Caco-2 (cell line): ENCODE data around the gene CETP. TPM values are rescaled to one million over a fixed set of nuclear protein-coding genes. Genes with fewer than 3 reads are reported as not detected.
"Not testable (repeated sequence)": the region's sequence is repeated elsewhere in the genome, so short reads cannot be mapped to it uniquely, and the experiment has no call there.

Experiments used
- BruUV-seq: library from RNA; stranded (reverse); fragments of 400-500 nt; replicated peaks from 2 replicates; lab custom pipeline; 2021; lab: Mats Ljungman, UMichigan
- CTCF ChIA-PET: fragments of 300-600 bp; sonication (Branson Sonifier 250); formaldehyde crosslinking; loops from one replicate; lab custom pipeline; 2022; ENCODE audit warnings: antibody characterized with exemption; lab: Charles Lee
- POLR2A ChIA-PET: fragments of 300-600 bp; sonication (Branson Sonifier 250); formaldehyde crosslinking; loops from one replicate; lab custom pipeline; 2022; ENCODE audit warnings: antibody characterized with exemption; lab: Charles Lee
- DNase-seq, 2 experiments: peaks; one replicate each; pipeline versions ENCODE4 v3.0.0 to v3.0.0-alpha.2; 2020 to 2022
- H3K27me3 ChIP-seq: replicated peaks from 2 replicates; pipeline ENCODE4 v1.6.0; 2011; ENCODE audit warnings: low read length; ENCODE audit not compliant: control insufficient read depth, insufficient read depth
- H3K36me3 ChIP-seq: 2 replicates; pipeline ENCODE4 v1.5.1; 2011; ENCODE audit warnings: low read length; ENCODE audit not compliant: control insufficient read depth, insufficient read depth
- H3K4me1 ChIP-seq: fragments of 250-450 bp; sonication (Bioruptor Pico); 2 replicates; pipeline ENCODE4 v1.5.1; 2020; ENCODE audit warnings: mild to moderate bottlenecking
- H3K4me3 ChIP-seq: 2 replicates; pipeline ENCODE4 v1.5.1; 2011; ENCODE audit warnings: low read depth, mild to moderate bottlenecking, control low read depth, low read length
- H3K9me3 ChIP-seq: fragments of 250-450 bp; sonication (Bioruptor Pico); 2 replicates; pipeline ENCODE4 v1.5.1; 2020; ENCODE audit warnings: mild to moderate bottlenecking, moderate library complexity
- H3K27ac Mint-ChIP-seq: one replicate; pipeline ENCODE4 v1.8.0; 2022; ENCODE audit warnings: mixed read lengths; ENCODE audit not compliant: unreplicated experiment
- H3K27me3 Mint-ChIP-seq: one replicate; pipeline ENCODE4 v1.8.0; 2022; ENCODE audit warnings: mixed read lengths; ENCODE audit not compliant: insufficient read depth, unreplicated experiment
- H3K36me3 Mint-ChIP-seq: one replicate; pipeline ENCODE4 v1.8.0; 2022; ENCODE audit warnings: mild to moderate bottlenecking, mixed read lengths; ENCODE audit not compliant: insufficient read depth, unreplicated experiment
- H3K4me1 Mint-ChIP-seq: one replicate; pipeline ENCODE4 v1.8.0; 2022; ENCODE audit warnings: low read depth, mixed read lengths; ENCODE audit not compliant: unreplicated experiment
- H3K4me3 Mint-ChIP-seq: one replicate; pipeline ENCODE4 v1.8.0; 2022; ENCODE audit warnings: mild to moderate bottlenecking, moderate library complexity, mixed read lengths; ENCODE audit not compliant: unreplicated experiment
- H3K9me3 Mint-ChIP-seq: one replicate; pipeline ENCODE4 v1.8.0; 2022; ENCODE audit warnings: mixed read lengths; ENCODE audit not compliant: unreplicated experiment
- intact Hi-C: fragments of 100-400 bp; cut with micrococcal nuclease; formaldehyde crosslinking; loops from one replicate; pipeline ENCODE4 v1.10.0; 2022; ENCODE audit not compliant: unreplicated experiment
- total RNA-seq: library from RNA; stranded (reverse); gene quantifications from 2 replicates; pipeline ENCODE4 v1.2.3, GENCODE V29; 2022
- TF ChIP-seq, protein P1 (sequence below), 2 experiments: fragments of 200-600 bp in 1 of 2; IDR thresholded peaks; 1 replicate in 1 of 2; 2 replicates in 1 of 2; pipeline versions ENCODE4 v1.5.1 to v1.8.0; 2011 to 2022; ENCODE audit warnings: antibody characterized with exemption in 1 of 2, control low read depth in 1 of 2, inconsistent platforms in 1 of 2, low read depth in 1 of 2, low read length in 1 of 2, mild to moderate bottlenecking in 1 of 2, moderate library complexity in 1 of 2; ENCODE audit not compliant: insufficient read depth in 1 of 2, severe bottlenecking in 1 of 2, unreplicated experiment in 1 of 2

The CETP gene
- total RNA-seq, 1 experiment from 2014 or later: not detected

DNA sequence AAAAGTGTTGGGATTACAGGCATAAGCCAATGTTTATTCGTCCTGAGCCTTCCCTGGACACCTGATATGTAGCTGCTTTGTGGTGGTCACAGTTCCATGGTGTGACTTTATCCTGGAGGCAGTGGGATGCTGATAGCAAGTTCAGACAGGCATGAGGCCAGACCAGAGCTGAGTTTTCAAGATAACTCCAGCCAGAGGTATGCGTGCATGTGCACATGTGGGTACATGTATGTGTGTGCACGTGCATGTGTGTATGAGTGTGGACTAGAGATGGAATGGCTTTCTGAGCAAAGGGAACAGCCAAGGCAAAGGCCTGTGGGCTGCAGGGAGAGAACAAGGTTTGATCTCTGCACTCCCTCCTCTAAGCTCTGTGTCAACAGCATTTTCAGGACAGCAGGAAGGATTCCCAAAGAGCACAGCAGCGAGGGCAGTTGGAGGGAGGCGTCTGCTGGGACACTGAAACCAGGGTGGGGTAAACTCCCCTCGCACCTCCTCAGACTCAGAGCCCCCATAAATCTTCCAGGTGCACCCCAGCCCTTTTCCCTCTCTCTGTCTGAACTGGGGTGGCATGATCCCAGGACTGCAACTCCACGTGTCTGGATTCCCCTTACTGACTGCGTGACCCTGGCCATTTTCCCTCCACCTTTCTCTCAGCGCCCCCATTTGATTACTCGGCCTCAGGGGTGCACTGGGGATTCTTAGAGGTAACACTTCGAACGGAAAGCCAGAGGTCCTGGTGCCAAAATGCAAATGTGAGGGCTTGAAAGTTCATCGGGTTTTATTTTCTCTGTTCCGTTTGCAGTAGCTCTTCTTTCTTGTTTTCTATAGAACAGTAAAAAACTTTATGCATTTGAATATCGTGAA is 42.9 kb downstream of the CETP start:
- Mint-ChIP-seq H3K36me3 (no peaks in the 10 kb centered on the region), H3K9me3 (no peaks in the 10 kb centered on the region), H3K27me3 (no peaks in the 10 kb centered on the region), H3K4me1 (peaks cover 7% of the 10 kb centered on the region), H3K27ac (no peak overlapping the region), H3K4me3 (no peak overlapping the region)
- no peaks in the 10 kb centered on the region for H3K27me3 ChIP-seq
- POLR2A ChIA-PET: no interaction called here
- CTCF ChIA-PET: no interaction called here
- 0 out of 2 replicates have a peak, but pooled peaks cover 4% of the 10 kb centered on the region for H3K4me1 ChIP-seq
- no peak overlapping the region for H3K4me3 ChIP-seq
- no peaks in the 10 kb centered on the region for H3K9me3 ChIP-seq
- TF ChIP-seq, protein P1, sequence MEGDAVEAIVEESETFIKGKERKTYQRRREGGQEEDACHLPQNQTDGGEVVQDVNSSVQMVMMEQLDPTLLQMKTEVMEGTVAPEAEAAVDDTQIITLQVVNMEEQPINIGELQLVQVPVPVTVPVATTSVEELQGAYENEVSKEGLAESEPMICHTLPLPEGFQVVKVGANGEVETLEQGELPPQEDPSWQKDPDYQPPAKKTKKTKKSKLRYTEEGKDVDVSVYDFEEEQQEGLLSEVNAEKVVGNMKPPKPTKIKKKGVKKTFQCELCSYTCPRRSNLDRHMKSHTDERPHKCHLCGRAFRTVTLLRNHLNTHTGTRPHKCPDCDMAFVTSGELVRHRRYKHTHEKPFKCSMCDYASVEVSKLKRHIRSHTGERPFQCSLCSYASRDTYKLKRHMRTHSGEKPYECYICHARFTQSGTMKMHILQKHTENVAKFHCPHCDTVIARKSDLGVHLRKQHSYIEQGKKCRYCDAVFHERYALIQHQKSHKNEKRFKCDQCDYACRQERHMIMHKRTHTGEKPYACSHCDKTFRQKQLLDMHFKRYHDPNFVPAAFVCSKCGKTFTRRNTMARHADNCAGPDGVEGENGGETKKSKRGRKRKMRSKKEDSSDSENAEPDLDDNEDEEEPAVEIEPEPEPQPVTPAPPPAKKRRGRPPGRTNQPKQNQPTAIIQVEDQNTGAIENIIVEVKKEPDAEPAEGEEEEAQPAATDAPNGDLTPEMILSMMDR (IDR thresholded peaks at IDR 0.05; ENCODE audit: insufficient read depth in 1 of 2, low read depth in 1 of 2, low read length in 1 of 2, severe bottlenecking in 1 of 2, unreplicated experiment in 1 of 2): no peak
- intact Hi-C loops: no loop called here
- H3K36me3 ChIP-seq: no peaks in the 10 kb centered on the region
- peak in 1 of 2 experiments; percentile 19 for DNase-seq
- no TSS peak for BruUV-seq

- H3K27me3 Mint-ChIP-seq, H3K9me3 ChIP-seq, BruUV-seq, DNase-seq, CTCF ChIA-PET, H3K4me1 Mint-ChIP-seq, H3K4me3 Mint-ChIP-seq, H3K27me3 ChIP-seq, H3K9me3 Mint-ChIP-seq, intact Hi-C loops, H3K4me3 ChIP-seq, H3K27ac Mint-ChIP-seq, H3K4me1 ChIP-seq, H3K36me3 Mint-ChIP-seq, POLR2A ChIA-PET, H3K36me3 ChIP-seq: not testable (repeated sequence)
These were observed 43.8 kb downstream of the CETP start for GRCh38 chr16:57005597-57005996.

- Histone ChIP-seq H3K4me3 (no peak overlapping the region), H3K36me3 (no peaks in the 10 kb centered on the region), H3K4me1 (0 out of 2 replicates have a peak, but pooled peaks cover 4% of the 10 kb centered on the region), H3K9me3 (no peaks in the 10 kb centered on the region), H3K27me3 (no peaks in the 10 kb centered on the region)
- POLR2A ChIA-PET: no interaction called here
- TF ChIP-seq, protein P1 (IDR thresholded peaks at IDR 0.05; ENCODE audit: insufficient read depth in 1 of 2, low read depth in 1 of 2, low read length in 1 of 2, severe bottlenecking in 1 of 2, unreplicated experiment in 1 of 2): no peak
- no TSS peak for BruUV-seq
- no peak for DNase-seq
- Mint-ChIP-seq H3K27ac (no peak overlapping the region), H3K36me3 (no peaks in the 10 kb centered on the region), H3K4me1 (peaks cover 7% of the 10 kb centered on the region), H3K27me3 (peaks cover 3% of the 10 kb centered on the region), H3K9me3 (no peaks in the 10 kb centered on the region), H3K4me3 (no peak overlapping the region)
- CTCF ChIA-PET: no interaction called here
- intact Hi-C loops: no loop called here
These were observed 45.3 kb downstream of the CETP start for GRCh38 chr16:57007050-57007449.
